GM21723 (cell line): ENCODE measurements around the gene EEFSEC.

Experiments used
- ATAC-seq: cut with Tn5 transposase; IDR thresholded peaks from one replicate; pipeline ENCODE4 v1.9.1; 2021; ENCODE audit warnings: mild to moderate bottlenecking, moderate library complexity; ENCODE audit not compliant: unreplicated experiment

The EEFSEC gene

DNA sequence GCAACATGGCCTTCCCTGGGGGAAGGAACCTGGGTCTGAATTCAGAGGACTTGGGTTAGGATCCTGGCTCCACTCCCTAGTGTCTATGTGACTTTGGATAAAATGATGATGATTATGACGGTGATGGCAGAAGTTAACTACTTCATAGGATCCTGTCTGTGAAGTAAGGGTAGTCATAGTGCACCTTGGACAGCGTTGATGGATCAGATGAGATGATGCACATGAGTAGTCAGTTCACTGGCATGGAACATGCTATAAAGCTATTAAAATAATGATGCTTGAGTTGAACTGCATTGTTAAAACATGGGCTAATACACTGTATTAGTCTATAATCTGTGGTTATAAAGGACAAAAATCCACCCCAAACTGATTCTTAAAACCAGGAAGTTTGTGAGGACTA lies 62.0 kb downstream of the EEFSEC start:
- no peak for ATAC-seq

DNA sequence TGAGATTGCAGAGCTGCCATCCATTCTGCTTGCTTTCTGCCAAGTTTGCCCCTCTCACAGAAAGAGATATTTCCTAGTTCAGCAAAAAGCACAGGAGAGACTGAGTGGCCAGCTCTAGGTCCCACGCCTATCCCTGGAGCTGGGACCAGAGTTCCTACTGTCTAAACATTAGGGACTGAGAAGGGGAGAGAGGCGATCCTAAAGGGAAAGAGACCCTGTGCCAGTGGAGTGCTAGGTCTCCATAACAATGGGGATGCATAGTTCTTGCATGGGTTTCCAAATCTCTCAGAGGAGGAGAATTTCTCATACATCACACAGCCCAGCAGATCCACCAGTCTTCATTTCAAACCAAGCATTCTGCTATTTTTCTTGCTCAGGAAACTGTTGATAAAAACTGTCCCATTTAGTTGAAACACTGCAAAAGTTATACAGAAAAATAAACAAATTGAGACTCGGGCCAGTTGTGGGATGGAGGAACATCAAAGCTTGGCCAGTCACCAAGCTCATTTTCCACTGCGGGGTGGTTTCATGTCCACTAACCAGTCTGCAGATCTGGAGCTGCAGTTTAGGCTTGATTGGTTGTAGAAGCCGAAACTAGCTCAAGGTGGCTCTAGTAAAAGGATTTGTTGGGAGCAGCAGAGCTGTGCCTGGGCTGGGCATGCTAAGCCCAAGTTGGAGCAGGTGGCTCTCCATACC lies 62.7 kb downstream of the EEFSEC start:
- ATAC-seq = no peak

DNA sequence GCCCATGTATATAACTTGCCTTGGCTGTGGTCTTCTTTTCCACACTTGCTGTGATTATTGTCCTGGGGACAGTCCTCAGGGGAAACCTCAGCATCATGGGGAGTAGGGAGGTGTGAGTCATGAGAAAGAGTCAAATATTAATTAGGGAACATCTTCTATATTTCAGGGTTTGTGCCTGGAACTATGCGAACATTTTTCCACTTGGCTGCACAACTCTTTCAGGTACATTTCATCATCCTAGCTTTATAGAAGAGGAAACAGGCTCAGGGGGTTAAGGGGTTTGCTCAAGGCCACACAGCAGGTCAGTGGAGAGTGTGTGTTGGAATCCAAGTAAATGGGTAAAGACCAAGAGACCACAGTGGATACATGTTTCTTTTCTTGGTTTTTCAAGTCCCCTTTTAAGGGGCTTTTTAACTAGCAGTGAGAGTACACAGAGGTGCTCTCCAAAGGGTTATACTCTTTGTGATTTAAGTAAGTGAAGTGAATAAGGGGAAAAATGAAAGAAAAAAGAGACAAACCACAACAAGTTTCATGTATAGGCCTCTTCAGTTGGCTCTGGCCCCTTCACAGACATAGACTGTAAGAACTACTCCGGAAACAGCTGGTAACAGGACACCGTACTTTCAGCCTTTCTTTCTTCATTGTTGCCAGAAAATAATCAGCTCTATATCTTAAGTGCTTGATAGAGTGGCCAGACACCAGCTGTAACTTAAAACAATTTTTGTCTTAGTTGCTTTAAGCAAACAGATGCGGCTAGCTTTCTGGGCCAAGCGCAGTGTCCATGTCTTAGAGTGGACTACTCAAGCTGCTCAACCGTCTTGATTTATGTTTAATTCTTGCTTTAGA lies 64.6 kb downstream of the EEFSEC start:
- no peak for ATAC-seq

DNA sequence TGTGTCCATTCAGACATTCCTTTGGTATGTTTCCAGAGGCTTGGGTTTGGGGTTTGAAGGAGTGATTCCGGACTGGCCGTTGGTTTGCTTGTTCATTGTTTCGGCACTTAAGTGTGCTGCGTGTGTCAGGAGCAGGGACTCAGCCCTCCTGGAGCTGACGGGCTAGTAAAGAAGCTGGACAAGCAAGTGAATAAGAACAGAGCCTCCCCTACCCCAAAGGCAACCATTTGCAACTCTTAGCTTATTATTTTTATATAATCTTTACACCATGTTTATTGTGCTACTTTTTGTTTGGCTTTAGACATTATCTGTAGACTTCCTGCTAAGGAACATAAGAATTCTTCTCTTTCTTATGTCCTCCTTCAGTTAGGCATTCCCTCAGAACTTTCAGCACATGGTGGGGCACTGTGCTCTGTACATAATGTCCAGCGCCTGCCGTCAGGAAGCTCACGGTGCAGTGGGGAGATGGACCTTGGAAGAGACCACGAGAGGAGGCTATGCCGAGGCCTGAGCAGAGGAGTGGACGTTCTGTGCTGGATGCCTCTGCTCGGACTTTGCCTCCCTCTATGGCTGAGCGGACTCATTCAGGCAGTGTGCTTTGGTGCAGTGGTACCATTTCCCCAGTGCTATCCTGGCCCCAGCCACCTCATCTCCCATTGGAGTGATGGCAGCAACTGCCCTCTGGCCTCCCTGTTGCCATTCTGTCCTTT lies 65.4 kb downstream of the EEFSEC start:
- ATAC-seq = no peak

DNA sequence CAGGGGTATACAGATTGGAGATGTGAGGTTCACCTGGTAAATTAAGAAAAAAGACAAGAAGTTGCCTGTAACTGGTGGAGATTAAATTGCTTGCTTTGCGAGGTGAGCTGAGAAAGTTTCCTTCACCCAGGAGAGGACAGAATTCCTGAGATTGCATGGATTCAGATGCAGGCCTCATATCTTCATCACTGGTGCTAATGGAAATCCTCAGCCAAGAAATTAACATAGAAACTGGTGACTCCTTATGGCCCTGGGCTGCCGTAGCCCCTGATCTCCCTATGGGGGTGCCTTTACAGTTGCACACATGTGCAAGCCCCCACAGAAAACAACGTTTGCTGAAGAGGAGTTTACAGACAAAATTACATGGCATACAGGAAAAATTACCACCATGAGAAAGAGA lies 68.0 kb downstream of the EEFSEC start:
- ATAC-seq = no peak

DNA sequence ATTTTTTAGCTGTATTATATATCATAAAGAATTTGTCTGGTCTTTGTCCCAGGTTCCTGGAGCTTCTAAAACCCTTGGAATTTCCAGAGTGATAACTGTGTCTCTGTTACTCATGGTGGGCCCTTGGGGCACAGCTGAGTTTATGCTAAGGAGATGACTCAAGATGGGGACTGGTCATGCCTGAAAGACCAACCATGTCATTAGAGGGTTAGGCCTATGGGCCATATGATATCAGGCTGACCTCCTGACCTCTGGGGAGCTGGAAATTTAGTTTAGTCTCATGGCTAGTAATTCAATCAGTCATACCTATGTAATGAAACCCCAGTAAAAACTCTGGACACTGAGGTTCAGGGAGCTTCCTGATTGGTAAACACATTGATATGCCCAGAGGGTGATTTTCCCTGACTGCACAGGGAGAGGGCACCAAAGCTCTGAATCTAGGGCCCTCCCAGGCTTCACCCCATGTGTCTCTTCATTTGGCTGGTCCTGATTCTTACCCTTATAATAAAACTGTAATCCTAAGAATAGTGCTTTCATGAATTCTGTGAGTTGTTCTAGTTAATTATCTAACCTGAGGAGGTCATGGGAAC lies 69.6 kb downstream of the EEFSEC start:
- ATAC-seq = no peak

DNA sequence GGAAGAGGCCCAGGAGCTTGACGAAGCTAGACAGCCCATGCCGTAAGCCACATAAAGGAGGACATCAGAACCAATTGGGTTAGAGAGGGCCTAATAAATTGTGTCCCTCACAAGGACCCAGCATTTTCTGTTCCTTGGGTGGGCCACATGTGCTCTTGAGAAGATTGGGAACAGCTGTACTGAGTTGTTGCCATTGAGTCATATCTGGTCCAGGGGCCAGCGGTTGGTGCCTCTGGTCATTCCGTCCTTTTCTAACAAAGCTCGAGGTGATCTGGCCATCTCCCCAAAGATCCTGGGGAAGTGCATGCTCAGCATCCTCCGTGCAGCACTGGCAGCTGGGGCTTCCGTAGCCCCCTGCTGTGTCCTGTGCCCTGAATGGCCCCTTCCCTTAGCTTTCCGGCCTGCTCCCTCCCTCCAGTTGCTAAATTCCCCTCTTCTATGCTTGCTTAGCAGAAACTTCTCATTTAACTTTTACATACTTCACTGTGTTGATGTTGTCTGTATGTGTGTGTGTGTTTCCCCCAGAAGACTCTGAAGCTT lies 73.0 kb downstream of the EEFSEC start:
- ATAC-seq = no peak

DNA sequence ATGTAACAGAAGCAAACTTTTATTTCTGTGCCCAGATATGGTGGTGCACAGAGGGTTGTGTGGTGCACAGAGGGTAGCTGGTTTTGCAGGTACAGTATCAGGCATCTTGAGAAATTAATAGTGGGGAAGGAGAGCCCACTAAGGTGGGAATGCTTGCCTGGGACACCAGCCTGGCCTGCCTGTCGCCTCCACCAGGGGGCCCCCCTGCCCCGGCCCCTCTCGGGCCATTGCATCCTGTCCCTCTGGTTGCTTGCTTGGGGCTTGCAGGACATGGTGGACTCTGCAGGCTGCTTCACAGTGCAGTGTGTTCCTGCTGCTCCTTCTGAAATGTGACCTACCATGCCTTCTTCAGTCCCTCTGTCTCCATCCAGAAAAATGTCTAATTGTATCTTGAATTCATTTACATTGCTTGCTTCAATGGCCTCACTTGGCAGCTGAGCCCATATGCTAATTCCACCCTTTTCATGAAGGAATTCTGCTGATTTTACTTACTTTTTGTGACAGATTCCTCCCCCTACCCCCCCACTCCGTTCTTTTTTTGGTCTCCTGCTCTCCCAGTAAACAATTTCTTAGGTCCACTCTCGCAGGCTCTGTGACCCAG lies 73.6 kb downstream of the EEFSEC start:
- no peak for ATAC-seq

DNA sequence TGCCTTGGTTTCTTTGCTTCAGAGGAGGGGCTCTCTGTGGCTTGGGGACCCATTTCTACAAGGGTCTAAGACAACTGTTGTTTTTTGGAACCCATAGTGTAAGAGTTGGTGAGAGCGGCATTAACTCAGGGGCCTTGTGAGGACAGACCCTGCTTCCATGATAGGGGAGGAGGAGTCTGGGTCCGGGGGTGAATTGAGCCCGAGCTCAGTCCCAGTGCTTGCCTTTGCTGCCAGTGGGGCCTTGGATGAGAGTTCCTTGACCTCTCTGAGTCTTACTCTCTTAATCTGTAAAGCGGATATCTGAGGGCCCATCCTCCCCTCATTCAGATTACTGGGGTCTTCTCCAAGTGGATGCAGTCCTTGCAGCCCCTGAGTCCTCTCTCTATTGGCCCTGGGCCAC lies 74.2 kb downstream of the EEFSEC start:
- no peak for ATAC-seq

DNA sequence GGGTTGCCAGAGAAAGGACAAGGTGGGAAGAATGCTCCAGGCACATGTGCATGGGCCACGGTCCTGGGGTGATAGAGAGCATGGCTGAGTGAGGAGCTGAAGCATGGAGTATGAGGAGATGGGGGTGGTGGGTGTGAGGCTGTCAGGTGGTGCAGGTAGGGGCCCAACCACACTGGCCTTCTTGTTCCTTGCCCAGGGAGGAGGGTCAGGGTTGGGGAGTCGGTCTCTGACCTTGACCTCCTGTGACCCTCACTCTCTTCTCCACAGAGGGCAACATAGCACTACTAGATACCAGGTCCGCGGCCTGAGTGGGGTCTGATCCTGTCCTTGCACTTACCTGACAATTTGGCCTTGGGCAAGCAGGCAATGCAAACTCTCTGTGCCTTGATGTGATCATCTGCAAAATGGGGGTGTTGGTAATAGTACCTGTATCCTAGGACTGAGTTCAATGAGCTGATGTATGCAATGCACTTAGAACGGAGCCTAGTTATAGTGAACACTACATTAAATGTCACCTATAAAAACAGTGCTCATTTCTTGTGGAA lies 75.2 kb downstream of the EEFSEC start:
- ATAC-seq = no peak

DNA sequence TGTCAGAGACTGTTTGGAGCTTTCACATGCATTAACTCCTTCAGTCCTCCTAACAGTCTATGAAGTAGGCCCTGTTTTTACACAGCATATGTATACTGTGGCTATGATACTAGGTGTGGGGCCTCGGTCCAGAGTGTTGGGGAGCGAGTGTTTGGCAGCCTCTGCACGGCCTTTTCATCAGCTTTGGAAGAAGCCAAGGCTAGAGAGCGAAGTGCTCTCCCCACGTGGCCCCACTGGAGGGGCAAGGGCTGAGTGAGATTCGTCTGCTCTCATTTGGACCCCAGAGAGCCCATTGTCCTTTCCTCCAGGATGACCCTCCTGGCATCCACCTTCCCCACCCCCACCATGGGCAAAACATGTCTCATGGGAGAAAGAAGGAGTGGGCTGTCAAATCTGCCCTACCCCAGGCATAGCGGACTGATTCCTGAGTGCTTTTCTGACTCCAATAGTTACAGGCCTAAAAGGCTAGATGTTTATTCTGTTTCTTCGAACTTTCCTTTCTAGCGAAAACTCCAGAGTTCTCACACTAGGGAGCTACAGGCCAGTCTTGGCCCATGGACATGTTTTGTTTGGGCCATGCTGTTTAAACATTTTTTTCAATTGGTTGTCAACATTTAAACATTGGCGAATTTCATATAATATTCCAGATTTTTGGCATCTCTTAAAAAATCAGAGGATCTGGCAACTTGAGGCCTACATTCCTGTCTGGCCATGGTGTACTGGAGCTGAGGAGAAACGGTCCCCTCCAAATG lies 76.0 kb downstream of the EEFSEC start:
- no peak for ATAC-seq

DNA sequence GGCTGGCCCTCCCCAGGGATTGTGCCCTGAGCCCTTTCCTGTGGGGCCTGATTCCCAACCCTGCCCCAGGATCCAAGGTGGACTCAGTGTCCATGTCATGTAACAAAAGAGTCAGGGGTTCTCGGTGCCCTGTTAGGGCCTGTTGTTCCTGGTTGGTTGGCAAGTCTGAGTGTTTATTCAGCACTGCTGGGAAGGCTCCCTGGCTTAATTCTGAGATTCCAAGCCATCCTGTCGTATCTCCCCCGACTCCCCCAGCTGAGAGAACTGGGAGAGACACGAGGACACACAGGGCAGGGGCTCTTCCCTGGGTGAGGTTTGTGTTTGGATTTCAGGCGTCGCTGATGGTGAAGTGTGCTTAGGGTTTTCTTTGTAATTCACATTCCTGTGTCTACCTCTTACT lies 78.3 kb downstream of the EEFSEC start:
- no peak for ATAC-seq

DNA sequence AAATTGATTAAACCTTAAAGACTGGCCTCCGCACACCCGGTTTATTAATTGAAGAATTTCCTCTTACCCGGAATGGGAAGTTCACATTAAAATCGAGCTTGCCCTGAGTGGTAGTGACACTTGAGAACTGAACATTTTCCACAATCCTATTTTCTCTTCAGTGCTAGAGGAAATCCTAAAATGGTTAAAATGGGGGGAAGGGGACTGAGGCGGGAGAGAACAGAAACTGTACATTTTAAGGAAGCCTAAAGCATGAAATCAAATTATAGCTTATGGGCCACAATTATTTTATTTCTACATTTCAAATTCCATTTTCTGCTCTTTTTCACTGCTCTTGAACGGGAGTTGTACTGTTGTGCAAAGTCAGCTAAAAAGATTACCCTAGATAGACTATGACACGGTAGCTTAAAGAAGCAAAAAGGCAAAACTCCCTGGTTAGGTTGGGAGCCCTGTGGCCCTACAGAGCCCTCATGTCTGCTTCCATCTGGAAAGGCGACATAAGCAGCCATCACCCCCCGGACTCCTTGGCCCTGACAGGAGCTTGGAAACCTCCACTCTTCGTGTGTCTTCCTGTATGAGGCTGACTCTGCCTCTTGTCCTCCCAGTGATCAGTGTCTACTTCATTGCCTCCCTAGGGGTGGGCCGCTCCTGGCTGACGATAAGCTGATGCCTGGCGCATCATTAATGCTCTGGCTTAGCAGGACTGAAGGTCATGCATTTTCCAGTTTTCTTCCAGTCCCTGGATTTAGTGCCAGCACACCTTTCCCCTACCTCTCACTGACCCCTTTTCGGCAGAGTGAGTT lies 79.3 kb downstream of the EEFSEC start:
- ATAC-seq = no peak

DNA sequence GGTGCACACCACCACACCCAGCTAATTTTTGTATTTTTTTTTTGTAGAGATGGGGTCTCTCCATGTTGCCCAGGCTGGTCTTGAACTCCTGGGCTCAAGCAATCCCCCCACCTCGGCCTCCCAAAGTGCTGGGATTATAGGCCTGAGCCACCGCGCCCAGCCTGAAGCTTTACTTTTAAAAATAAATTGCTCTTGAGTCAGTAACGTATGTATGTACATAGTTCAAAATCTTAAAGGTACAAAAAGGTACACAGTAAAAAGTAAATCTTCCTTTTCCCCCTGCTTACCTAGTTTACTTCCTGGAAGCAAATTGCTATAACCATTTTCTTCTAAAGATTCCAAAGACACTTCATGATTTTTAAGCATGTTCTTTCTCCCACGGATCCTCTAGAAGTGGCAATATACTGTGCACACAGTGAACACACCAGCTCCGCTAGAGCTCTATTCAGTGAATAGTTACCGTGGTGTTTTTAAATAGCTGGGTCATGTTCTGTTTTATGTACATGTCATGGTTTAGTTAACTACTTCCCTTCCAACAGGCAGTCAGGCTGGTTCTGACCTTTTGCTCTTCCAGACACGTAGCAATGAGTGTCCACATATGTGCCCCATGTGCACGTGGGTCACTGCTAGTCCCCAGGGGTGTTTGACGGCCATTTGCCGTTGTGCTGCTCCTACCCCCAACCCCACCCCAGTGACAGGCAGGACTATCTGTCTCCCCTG lies 82.1 kb downstream of the EEFSEC start:
- ATAC-seq = no peak

DNA sequence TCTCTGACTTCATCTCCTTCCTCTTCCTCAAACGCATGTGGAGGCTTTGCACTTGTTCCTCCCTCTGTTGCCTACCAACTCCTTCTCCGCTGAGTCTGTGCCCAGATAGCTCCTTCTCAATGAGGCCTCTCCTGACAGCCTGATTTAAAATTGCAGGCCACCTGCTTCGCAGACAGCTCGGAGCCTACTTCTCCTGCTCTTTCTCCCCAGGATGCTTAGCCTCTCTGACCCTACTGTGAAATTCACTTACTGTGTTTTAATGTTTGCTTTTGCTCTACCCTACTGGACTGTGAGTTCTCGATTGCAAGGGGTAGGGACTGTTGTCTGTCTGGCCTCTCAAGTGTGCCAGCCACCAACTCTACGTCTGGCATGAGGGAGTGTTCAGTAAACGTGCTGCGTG lies 83.4 kb downstream of the EEFSEC start:
- ATAC-seq = no peak

DNA sequence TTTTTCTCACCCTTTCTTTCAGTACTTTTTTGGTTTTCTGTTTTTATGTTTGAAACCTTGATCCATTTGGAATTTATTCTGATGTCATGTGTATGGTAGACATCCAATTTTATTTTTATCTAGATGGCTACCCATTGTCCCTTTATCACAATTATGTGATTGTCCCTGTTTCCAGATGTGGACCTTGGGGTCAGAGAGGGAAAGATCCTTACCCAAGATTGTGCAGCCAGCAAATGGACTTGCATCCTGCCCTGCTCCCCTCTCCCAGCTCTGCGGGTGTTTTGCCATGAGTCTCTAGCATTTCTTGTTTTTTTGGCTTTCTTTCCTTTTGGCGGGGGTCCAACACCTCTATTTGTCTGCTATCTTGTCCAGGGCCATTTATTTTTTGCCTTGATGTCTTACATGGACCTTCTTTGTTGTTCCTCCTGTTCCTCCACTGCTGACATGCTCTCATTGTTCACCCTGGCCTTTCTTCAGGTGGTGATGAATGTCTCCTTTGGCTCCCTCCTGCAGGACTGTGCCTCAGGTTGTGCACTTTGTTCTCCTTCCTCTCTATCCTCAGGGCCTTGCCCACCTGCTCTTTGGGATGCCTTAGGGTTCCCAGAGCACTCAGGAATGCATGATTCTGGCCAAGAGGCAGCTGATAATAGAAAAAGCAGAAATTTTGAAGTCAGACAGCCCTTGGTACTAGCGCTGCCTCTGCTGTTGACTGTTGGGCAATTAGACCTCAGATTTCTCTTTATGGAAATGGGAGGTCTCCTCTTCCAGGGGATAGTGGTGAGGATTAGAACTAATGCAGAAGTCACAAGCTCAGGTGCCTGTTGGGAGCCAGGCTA lies 84.3 kb downstream of the EEFSEC start:
- ATAC-seq = no peak

DNA sequence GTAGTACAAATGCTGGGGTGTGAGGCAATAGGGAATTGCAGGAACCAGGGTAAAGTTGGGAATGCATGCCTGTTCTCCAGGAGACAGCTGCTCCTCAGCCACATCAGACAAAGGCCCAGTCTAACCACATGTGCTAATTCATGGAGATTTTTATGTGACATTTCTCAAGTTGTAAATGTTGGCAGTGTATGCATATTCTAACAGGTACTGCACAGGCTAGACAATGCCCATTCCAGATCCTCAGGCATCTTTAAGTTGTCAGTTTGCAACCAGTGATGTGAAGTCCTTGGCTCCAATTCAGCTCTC lies 84.9 kb downstream of the EEFSEC start:
- ATAC-seq = no peak

DNA sequence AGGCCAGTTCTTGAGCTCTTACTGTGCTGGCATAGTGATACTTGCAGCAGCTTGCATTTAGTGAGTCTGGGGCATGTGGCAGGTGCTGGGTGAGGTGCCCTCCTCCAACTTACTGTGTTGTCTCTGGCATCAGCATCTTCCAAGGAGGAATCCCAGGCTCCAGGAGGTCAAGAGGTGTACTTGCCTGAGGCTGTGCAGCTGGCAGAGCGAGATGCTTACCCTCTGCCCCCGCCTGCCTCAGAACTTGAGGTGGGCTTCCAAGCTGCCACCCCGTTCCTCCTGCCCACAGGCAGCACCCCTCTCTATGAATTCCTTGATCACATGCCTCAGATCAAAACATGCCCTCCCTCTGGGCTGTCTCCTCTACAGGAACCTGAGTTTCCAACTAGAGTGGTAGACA lies 86.0 kb downstream of the EEFSEC start:
- ATAC-seq = no peak
